Stimulated activated naive CD8-positive, alpha-beta T cell treated with anti-CD3 and anti-CD28 coated beads, Interleukin-15, Interleukin-2, amounts not matched to agents 100 ng/mL and 50 ng/mL, for 24 hours (primary cell): Measurements from ENCODE around the gene CUX1.

Experiments used
- H3K27ac Mint-ChIP-seq: one replicate; pipeline ENCODE4 v1.8.0; 2021; ENCODE audit warnings: mild to moderate bottlenecking, mixed read lengths
- H3K27me3 Mint-ChIP-seq: one replicate; pipeline ENCODE4 v1.8.0; 2021; ENCODE audit warnings: mixed read lengths
- H3K36me3 Mint-ChIP-seq: one replicate; pipeline ENCODE4 v1.8.0; 2021; ENCODE audit warnings: low read depth, mixed read lengths
- H3K4me1 Mint-ChIP-seq: one replicate; pipeline ENCODE4 v1.8.0; 2021; ENCODE audit warnings: low read depth, mixed read lengths
- H3K4me3 Mint-ChIP-seq: one replicate; pipeline ENCODE4 v1.8.0; 2021; ENCODE audit warnings: mild to moderate bottlenecking, mixed read lengths
- H3K9me3 Mint-ChIP-seq: one replicate; pipeline ENCODE4 v1.8.0; 2021; ENCODE audit warnings: mixed read lengths

CUX1 gene

GRCh38 chr7:102075126-102075525 lies 257.7 kb downstream of the CUX1 start:
- H3K9me3 Mint-ChIP-seq, result no peaks in the 10 kb centered on the region
- no peak overlapping the region for H3K4me3 Mint-ChIP-seq
- H3K4me1 Mint-ChIP-seq, result no peaks in the 10 kb centered on the region
- no peak overlapping the region for H3K27ac Mint-ChIP-seq
- peaks cover 42% of the 10 kb centered on the region for H3K36me3 Mint-ChIP-seq
- H3K27me3 Mint-ChIP-seq, result no peaks in the 10 kb centered on the region

DNA sequence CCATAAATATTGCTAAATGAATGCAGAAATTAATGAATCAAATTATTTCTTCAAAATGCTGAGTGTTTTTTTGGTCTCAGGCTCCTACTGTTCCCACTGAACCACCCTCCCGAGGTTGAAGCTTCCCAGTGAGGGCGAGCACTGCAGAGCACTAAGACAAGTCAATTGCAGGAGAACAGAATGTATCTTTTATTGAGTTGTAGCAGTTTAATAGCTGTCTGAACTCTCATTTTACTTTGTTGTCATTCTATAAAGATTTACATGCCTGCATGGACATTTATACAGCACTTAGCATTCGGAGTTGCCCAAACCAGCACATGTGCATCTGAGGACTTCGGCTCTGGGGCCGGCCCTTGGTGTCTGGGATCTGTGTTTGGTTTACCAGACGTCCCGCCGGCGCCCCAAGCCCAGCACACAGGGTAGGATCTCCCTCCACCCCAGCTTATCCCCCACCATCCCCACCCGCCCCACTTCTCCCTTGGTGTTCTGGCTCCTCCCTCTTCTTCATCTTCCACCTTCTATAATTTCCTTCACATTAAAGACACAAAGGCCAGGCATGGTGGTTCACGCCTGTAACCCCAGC lies 258.2 kb downstream of the CUX1 start:
- Mint-ChIP-seq H3K27ac (no peak overlapping the region), H3K27me3 (no peaks in the 10 kb centered on the region), H3K36me3 (peaks cover 42% of the 10 kb centered on the region), H3K4me3 (no peak overlapping the region), H3K4me1 (no peaks in the 10 kb centered on the region), H3K9me3 (peaks cover under 1% of the 10 kb centered on the region)

- H3K27me3 Mint-ChIP-seq, result no peaks in the 10 kb centered on the region
Measured at GRCh38 chr7:102077081-102077480, 259.7 kb downstream of the CUX1 start.

DNA sequence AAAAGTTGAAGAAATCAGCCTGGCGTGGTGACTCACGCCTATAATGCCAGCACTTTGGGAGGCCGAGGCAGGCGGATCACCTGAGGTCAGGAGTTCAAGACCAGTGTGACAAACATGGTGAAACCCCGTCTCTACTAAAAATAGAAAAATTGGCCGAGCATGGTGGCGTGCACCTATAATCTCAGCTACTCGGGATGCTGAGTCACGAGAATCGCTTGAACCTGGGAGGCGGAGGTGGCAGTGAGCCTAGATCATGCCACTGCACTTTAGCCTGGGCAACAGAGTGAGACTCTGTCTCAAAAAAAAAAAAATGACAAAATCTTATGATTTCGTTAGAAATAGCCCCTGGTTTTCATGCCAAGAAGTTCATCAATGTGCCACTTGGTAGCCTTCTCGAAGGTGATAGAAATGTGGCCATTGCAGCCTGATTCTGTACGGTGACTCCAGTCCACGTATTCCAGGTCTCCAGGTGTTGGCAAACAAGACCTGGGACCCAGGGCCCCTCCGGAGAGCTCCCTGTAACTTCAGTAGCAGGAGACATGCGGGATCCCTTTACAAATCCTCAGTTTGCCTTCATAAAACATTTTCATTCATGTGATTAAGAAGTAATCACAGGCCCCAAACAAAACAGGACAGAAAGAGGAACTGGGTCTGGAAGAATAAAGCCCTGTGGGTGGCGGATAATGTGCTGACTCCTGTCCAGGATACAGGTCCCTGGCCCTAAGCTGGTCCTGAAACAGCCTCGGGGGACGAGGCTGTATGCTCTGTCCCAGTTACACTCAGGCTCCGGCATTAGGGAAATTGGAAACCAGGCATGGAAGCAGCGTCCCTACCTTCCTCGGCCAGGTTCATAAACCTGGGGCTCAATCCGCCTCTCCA lies 262.0 kb downstream of the CUX1 start:
- no peak overlapping the region for H3K4me3 Mint-ChIP-seq
- H3K36me3 Mint-ChIP-seq, result peaks cover 26% of the 10 kb centered on the region
- peaks cover 5% of the 10 kb centered on the region for H3K9me3 Mint-ChIP-seq
- H3K4me1 Mint-ChIP-seq, result no peaks in the 10 kb centered on the region
- no peak overlapping the region for H3K27ac Mint-ChIP-seq
- H3K27me3 Mint-ChIP-seq, result no peaks in the 10 kb centered on the region

More at GRCh38 chr7:102077081-102077480, 259.7 kb downstream of the CUX1 start:
- peaks cover 37% of the 10 kb centered on the region for H3K36me3 Mint-ChIP-seq
- no peak overlapping the region for H3K4me3 Mint-ChIP-seq
- peaks cover 5% of the 10 kb centered on the region for H3K9me3 Mint-ChIP-seq
- no peak overlapping the region for H3K27ac Mint-ChIP-seq
- no peaks in the 10 kb centered on the region for H3K4me1 Mint-ChIP-seq

- peaks cover 5% of the 10 kb centered on the region for H3K9me3 Mint-ChIP-seq
- H3K4me1 Mint-ChIP-seq, result no peaks in the 10 kb centered on the region
- no peaks in the 10 kb centered on the region for H3K27me3 Mint-ChIP-seq
- no peak overlapping the region for H3K27ac Mint-ChIP-seq
- H3K4me3 Mint-ChIP-seq, result no peak overlapping the region
- H3K36me3 Mint-ChIP-seq, result peaks cover 26% of the 10 kb centered on the region
Measured at GRCh38 chr7:102080019-102080433, 262.6 kb downstream of the CUX1 start.

DNA sequence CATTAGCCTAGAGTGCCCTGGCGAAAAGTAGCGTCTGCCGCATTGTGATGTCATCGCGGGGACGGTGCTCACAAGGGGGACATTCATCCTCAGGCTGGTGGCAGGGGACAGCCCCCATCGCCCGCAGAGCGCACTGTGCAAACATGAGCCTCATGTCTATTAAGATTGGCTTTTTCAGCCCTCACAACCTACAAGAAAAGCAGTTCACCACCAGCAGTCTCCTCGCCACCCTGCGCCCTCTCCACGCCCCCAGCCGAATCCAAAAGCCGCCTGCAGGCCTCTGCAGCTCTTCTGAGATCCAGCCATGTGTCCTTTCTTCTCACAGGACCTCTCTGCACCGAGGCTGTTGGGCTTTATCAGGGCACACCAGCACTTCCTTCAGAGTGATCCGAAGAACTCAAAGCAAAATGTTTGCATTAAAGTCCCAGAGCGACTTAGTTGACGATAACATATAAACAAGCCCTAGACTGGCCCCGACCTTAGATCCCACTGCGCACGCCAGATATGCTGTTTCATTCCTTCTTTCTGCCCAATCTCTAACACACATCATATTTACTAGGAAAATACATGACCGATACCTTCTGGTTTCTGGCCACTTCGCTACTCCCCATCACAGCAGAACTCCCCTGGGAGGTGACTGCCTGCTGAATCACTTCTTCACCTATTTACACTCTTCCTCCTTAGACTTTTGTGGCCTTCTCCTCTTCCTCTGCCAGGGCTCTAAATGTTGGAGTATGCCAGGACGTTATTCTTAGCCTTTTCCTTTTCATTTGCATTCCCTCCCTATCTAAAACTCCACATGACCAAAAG lies 263.2 kb downstream of the CUX1 start:
- H3K27ac Mint-ChIP-seq, result no peak overlapping the region
- no peaks in the 10 kb centered on the region for H3K27me3 Mint-ChIP-seq
- peaks cover 30% of the 10 kb centered on the region for H3K36me3 Mint-ChIP-seq
- no peaks in the 10 kb centered on the region for H3K4me1 Mint-ChIP-seq
- H3K9me3 Mint-ChIP-seq, result peaks cover 11% of the 10 kb centered on the region
- no peak overlapping the region for H3K4me3 Mint-ChIP-seq

GRCh38 chr7:102081244-102081627 lies 263.8 kb downstream of the CUX1 start:
- Mint-ChIP-seq H3K4me3 (no peak overlapping the region), H3K9me3 (peaks cover 14% of the 10 kb centered on the region), H3K27ac (no peak overlapping the region), H3K36me3 (peaks cover 35% of the 10 kb centered on the region), H3K27me3 (no peaks in the 10 kb centered on the region), H3K4me1 (peaks cover 1% of the 10 kb centered on the region)

- H3K27ac Mint-ChIP-seq, result no peak overlapping the region
Measured at GRCh38 chr7:102082693-102083368, 265.4 kb downstream of the CUX1 start.

DNA sequence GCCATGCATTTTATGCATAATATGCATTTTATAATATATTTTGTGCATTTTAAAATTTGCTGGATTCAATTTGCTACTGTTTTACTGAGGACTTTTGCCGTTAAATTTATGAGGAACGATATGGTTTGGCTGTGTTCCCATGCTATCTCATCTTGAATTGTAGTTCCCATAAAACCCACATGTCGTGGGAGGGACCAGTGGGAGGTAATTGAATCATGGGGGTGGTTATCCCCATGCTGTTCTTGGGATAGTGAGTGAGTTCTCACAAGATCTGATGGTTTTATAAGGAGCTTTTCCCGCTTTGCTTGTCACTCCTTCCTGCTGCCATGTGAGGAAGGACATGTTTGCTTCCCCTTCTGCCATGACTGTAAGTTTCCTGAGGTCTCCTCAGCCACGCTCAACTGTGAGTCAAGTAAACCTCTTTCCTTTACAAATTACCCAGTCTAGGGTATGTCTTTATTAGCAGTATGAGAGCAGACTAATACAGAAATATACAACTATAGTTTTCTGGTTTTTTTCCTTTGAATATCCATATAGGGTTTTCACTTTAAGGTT lies 267.9 kb downstream of the CUX1 start:
- peaks cover 27% of the 10 kb centered on the region for H3K9me3 Mint-ChIP-seq

More at GRCh38 chr7:102082693-102083368, 265.4 kb downstream of the CUX1 start:
- Mint-ChIP-seq H3K4me3 (no peak overlapping the region), H3K9me3 (peaks cover 15% of the 10 kb centered on the region), H3K27me3 (no peaks in the 10 kb centered on the region), H3K4me1 (peaks cover 3% of the 10 kb centered on the region), H3K36me3 (peaks cover 38% of the 10 kb centered on the region)

GRCh38 chr7:102089175-102090098 lies 272.0 kb downstream of the CUX1 start:
- H3K4me1 Mint-ChIP-seq, result peaks cover 3% of the 10 kb centered on the region
- H3K27me3 Mint-ChIP-seq, result no peaks in the 10 kb centered on the region
- H3K36me3 Mint-ChIP-seq, result peaks cover 25% of the 10 kb centered on the region

More for the DNA sequence above, 267.9 kb downstream of the CUX1 start:
- H3K27me3 Mint-ChIP-seq, result no peaks in the 10 kb centered on the region
- no peak overlapping the region for H3K27ac Mint-ChIP-seq
- H3K4me1 Mint-ChIP-seq, result peaks cover 3% of the 10 kb centered on the region
- H3K36me3 Mint-ChIP-seq, result peaks cover 41% of the 10 kb centered on the region
- H3K4me3 Mint-ChIP-seq, result no peak overlapping the region

GRCh38 chr7:102093599-102094315 lies 276.3 kb downstream of the CUX1 start:
- Mint-ChIP-seq H3K4me3 (no peak overlapping the region), H3K9me3 (peaks cover 10% of the 10 kb centered on the region), H3K27me3 (no peaks in the 10 kb centered on the region), H3K27ac (no peak overlapping the region), H3K36me3 (peaks cover 11% of the 10 kb centered on the region), H3K4me1 (no peaks in the 10 kb centered on the region)

More at GRCh38 chr7:102089175-102090098, 272.0 kb downstream of the CUX1 start:
- Mint-ChIP-seq H3K9me3 (peaks cover 22% of the 10 kb centered on the region), H3K27ac (no peak overlapping the region), H3K4me3 (no peak overlapping the region)

GRCh38 chr7:102094316-102094650 lies 276.9 kb downstream of the CUX1 start:
- Mint-ChIP-seq H3K36me3 (peaks cover 6% of the 10 kb centered on the region), H3K4me3 (no peak overlapping the region), H3K27ac (no peak overlapping the region), H3K27me3 (no peaks in the 10 kb centered on the region), H3K4me1 (no peaks in the 10 kb centered on the region), H3K9me3 (peaks cover 5% of the 10 kb centered on the region)
